Vagina (tissue), 2 donors: ENCODE results near the gene B4GALT5.

Experiments
- POLR2A ChIP-seq, 2 donors: fragments of 450-650 bp; IDR thresholded peaks; one replicate each; pipeline ENCODE4 v1.6.1; 2017; ENCODE audit warnings: antibody characterized with exemption in 2 of 2, mild to moderate bottlenecking in 2 of 2, moderate library complexity in 2 of 2
- POLR2AphosphoS5 ChIP-seq, 2 donors: sonication (generic); formaldehyde crosslinking; IDR thresholded peaks; one replicate each; pipeline ENCODE4 v1.9.0; 2017; ENCODE audit warnings: antibody characterized with exemption in 2 of 2, mild to moderate bottlenecking in 2 of 2, low read depth in 1 of 2; ENCODE audit not compliant: insufficient read depth in 1 of 2
- TF ChIP-seq, protein P1 (sequence below), 3 experiments: fragments of 450-650 bp in 2 of 3; fragments of 200-600 bp in 1 of 3; sonication (generic) in 1 of 3; IDR thresholded peaks; one replicate each; pipeline ENCODE4 v1.5.1; 2017 to 2019; ENCODE audit warnings: antibody characterized with exemption in 3 of 3, mild to moderate bottlenecking in 2 of 3, moderate library complexity in 2 of 3

GRCh38 chr20:49757597-49757996 lies 43.9 kb upstream of the B4GALT5 start:
- TF ChIP-seq, protein P1, sequence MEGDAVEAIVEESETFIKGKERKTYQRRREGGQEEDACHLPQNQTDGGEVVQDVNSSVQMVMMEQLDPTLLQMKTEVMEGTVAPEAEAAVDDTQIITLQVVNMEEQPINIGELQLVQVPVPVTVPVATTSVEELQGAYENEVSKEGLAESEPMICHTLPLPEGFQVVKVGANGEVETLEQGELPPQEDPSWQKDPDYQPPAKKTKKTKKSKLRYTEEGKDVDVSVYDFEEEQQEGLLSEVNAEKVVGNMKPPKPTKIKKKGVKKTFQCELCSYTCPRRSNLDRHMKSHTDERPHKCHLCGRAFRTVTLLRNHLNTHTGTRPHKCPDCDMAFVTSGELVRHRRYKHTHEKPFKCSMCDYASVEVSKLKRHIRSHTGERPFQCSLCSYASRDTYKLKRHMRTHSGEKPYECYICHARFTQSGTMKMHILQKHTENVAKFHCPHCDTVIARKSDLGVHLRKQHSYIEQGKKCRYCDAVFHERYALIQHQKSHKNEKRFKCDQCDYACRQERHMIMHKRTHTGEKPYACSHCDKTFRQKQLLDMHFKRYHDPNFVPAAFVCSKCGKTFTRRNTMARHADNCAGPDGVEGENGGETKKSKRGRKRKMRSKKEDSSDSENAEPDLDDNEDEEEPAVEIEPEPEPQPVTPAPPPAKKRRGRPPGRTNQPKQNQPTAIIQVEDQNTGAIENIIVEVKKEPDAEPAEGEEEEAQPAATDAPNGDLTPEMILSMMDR (IDR thresholded peaks at IDR 0.05) = no peak
- TF ChIP-seq POLR2A (IDR thresholded peaks at IDR 0.05) (no peak), POLR2AphosphoS5 (IDR thresholded peaks at IDR 0.05; ENCODE audit: insufficient read depth in 1 of 2, low read depth in 1 of 2) (no peak)
